ENCODE results near the gene SF3A2. TPM values are rescaled to one million over a fixed set of nuclear protein-coding genes. Genes with fewer than 3 reads are reported as not detected.

Gene SF3A2
- total RNA-seq, 2 experiments from 2014 or later = 124 to 206 TPM

DNA sequence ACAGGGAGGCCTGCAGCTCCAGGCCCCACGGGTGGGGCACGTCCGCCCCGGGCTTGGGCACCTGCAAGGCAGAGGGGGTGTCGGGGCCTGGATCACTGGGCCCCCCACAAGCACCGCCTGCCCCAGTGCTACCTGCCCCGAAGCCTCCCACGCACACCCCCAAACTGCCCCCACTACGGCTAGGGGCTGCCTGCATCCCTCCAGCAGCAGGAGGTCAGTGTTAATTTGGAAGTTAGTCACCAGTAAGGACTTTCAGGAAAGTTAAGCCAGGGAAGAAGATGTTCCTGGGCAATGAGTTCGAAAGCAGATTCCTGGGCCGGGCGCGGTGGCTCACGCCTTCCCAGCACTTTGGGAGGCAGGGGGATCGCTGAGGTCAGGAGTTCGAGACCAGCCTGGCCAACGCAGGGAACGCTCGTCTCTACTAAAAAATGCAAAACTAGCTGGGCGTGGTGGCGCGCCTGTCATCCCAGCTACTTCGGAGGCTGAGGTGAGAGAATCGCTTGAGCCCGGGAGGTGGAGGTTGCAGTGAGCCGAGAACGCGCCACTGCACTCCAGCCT is 39.9 kb downstream of the SF3A2 start:
- no peak overlapping the region for H3K27ac ChIP-seq (ENCODE audit: low read depth, low read length, poor library complexity, severe bottlenecking)
- no TSS peak for BruUV-seq (replicated peaks)
- H4K20me1 ChIP-seq (ENCODE audit: insufficient read depth, low read length) = peaks cover 6% of the 10 kb centered on the region
- H3K4me2 ChIP-seq (ENCODE audit: low read length) = no peak overlapping the region
- no peak for TF ChIP-seq EZH2phosphoT487 (IDR thresholded peaks at IDR 0.05; ENCODE audit: borderline replicate concordance, low read depth, low read length)
- TF ChIP-seq, protein P1, sequence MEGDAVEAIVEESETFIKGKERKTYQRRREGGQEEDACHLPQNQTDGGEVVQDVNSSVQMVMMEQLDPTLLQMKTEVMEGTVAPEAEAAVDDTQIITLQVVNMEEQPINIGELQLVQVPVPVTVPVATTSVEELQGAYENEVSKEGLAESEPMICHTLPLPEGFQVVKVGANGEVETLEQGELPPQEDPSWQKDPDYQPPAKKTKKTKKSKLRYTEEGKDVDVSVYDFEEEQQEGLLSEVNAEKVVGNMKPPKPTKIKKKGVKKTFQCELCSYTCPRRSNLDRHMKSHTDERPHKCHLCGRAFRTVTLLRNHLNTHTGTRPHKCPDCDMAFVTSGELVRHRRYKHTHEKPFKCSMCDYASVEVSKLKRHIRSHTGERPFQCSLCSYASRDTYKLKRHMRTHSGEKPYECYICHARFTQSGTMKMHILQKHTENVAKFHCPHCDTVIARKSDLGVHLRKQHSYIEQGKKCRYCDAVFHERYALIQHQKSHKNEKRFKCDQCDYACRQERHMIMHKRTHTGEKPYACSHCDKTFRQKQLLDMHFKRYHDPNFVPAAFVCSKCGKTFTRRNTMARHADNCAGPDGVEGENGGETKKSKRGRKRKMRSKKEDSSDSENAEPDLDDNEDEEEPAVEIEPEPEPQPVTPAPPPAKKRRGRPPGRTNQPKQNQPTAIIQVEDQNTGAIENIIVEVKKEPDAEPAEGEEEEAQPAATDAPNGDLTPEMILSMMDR (conservative IDR thresholded peaks at IDR 0.05; ENCODE audit: low read length) = no peak
- no peak overlapping the region for H2AFZ ChIP-seq (ENCODE audit: low read length)
- no peaks in the 10 kb centered on the region for H3K9me2 ChIP-seq (ENCODE audit: insufficient read depth, low read length)
- no peak overlapping the region for H3K4me3 ChIP-seq (ENCODE audit: low read depth, low read length, poor library complexity, severe bottlenecking)
- POLR2A ChIA-PET = no interaction called here
- H3K79me2 ChIP-seq (ENCODE audit: insufficient read depth, low read depth, low read length) = peaks cover 31% of the 10 kb centered on the region
- intact Hi-C loops (cut with micrococcal nuclease; ENCODE audit: unreplicated experiment) = no loop called here
- CTCF ChIA-PET (ENCODE audit: unreplicated experiment) = no interaction called here
- H3K36me3 ChIP-seq (ENCODE audit: insufficient read depth, low read length) = peaks cover 45% of the 10 kb centered on the region
- H3K4me1 ChIP-seq (ENCODE audit: insufficient read depth, low read length, poor library complexity, severe bottlenecking) = peaks cover 27% of the 10 kb centered on the region
- no peaks in the 10 kb centered on the region for H3K9me3 ChIP-seq (ENCODE audit: low read length)
- DNase-seq (ENCODE audit: low spot score) = no peak

DNA sequence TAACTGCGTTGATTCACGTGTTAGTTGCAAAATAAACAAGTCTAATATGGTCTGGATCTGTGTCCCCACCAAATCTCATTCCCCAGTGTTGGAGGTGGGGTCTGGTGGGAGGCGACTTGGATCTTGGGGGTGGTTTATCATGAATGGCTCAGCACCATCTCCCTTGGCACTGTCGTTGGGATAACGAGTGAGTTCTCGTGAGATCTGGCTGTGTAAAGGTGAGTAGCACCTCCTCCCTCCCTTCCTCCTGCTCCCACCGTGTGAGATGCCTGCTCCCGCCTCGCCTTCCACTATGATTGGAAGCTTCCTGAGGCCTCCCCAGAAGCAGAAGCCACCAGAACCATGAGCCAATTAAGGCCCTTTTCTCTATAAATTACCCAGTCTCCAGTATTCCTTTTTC is 40.5 kb downstream of the SF3A2 start:
- H3K27ac ChIP-seq (ENCODE audit: low read depth, low read length, poor library complexity, severe bottlenecking) = no peak overlapping the region
- no peaks in the 10 kb centered on the region for H3K9me2 ChIP-seq (ENCODE audit: insufficient read depth, low read length)
- H3K9me3 ChIP-seq (ENCODE audit: low read length) = no peaks in the 10 kb centered on the region
- BruUV-seq (replicated peaks) = no TSS peak
- TF ChIP-seq EZH2phosphoT487 (IDR thresholded peaks at IDR 0.05; ENCODE audit: borderline replicate concordance, low read depth, low read length) = no peak
- TF ChIP-seq, protein P1 (conservative IDR thresholded peaks at IDR 0.05; ENCODE audit: low read length) = no peak
- intact Hi-C loops (cut with micrococcal nuclease; ENCODE audit: unreplicated experiment) = no loop called here
- no peak for DNase-seq (ENCODE audit: low spot score)
- H2AFZ ChIP-seq (ENCODE audit: low read length) = no peak overlapping the region
- peaks cover 32% of the 10 kb centered on the region for H3K4me1 ChIP-seq (ENCODE audit: insufficient read depth, low read length, poor library complexity, severe bottlenecking)
- H3K36me3 ChIP-seq (ENCODE audit: insufficient read depth, low read length) = peaks cover 39% of the 10 kb centered on the region
- ChIA-PET CTCF (ENCODE audit: unreplicated experiment) (no interaction called here), POLR2A (no interaction called here)
- no peak overlapping the region for H3K4me3 ChIP-seq (ENCODE audit: low read depth, low read length, poor library complexity, severe bottlenecking)
- no peak overlapping the region for H3K4me2 ChIP-seq (ENCODE audit: low read length)
- H3K79me2 ChIP-seq (ENCODE audit: insufficient read depth, low read depth, low read length) = peaks cover 25% of the 10 kb centered on the region
- peaks cover 6% of the 10 kb centered on the region for H4K20me1 ChIP-seq (ENCODE audit: insufficient read depth, low read length)

DNA sequence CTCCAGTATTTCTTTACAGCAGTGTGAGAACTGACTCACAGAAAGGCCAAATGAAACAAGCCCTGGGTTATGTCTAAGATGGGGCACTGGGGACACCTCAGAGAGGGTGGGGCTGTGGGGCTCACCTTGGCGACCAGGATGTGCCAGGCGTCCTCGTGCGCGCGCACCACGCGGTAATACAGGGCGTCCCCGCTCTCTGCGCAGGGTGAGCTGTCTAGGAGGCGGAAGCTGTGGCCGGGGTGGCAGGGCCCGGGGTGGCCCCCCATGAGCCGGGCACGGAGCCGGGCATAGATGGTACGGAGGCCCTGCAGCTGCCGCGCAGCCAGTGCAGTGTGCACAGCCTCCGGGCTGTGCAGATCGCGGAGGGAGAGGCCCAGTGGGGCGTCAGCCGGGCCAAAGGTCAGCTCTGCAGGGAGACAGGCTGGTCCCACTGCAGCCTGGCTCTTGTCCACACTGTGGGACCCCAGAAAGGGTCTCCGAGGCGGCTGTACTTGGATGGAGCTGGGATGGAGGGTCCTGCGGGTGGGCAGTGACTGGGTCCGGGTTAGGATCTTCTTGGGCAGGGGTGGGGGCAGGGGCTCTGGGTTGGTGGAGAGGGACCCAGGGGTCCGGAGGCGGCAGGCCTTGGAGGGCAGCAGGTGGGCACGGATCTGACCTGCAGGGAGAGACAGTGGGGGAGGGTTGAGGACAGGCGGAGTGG is 42.0 kb downstream of the SF3A2 start:
- Histone ChIP-seq H3K4me2 (ENCODE audit: low read length) (no peak overlapping the region), H3K9me2 (ENCODE audit: insufficient read depth, low read length) (no peaks in the 10 kb centered on the region), H4K20me1 (ENCODE audit: insufficient read depth, low read length) (peaks cover 6% of the 10 kb centered on the region), H2AFZ (ENCODE audit: low read length) (no peak overlapping the region), H3K27ac (ENCODE audit: low read depth, low read length, poor library complexity, severe bottlenecking) (no peak overlapping the region), H3K4me1 (ENCODE audit: insufficient read depth, low read length, poor library complexity, severe bottlenecking) (peaks cover 22% of the 10 kb centered on the region), H3K9me3 (ENCODE audit: low read length) (no peaks in the 10 kb centered on the region), H3K36me3 (ENCODE audit: insufficient read depth, low read length) (peaks cover 26% of the 10 kb centered on the region), H3K4me3 (ENCODE audit: low read depth, low read length, poor library complexity, severe bottlenecking) (no peak overlapping the region), H3K79me2 (ENCODE audit: insufficient read depth, low read depth, low read length) (peaks cover 12% of the 10 kb centered on the region)
- intact Hi-C loops (cut with micrococcal nuclease; ENCODE audit: unreplicated experiment) = no loop called here
- ChIA-PET POLR2A (no interaction called here), CTCF (ENCODE audit: unreplicated experiment) (no interaction called here)
- TF ChIP-seq, protein P1 (conservative IDR thresholded peaks at IDR 0.05; ENCODE audit: low read length) = no peak
- TF ChIP-seq EZH2phosphoT487 (IDR thresholded peaks at IDR 0.05; ENCODE audit: borderline replicate concordance, low read depth, low read length) = no peak
- DNase-seq (ENCODE audit: low spot score) = no peak
- no TSS peak for BruUV-seq (replicated peaks)

Measured in OCI-LY7 (cell line).